ENCODE results near the gene ANKH.

DNA sequence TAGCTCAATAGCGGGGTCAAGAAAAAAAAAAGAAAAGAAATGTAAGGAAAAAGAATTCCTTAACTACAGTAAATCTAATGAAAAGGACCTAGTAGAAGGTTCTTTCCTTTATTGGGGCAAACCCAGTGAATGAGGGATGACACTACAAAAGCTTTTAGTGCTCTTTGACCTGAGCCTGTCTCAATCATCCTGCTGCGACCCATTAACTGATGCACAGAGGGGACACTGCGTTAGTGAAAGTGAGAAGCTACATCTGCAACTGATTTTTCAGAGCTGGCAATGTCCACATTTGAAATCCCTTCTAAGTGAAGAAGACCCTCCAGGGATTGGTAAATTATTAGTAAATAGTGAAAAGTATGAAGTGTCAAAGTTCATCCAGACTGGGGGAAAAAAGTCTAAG, 106.0 kb downstream of the ANKH start:
- TF ChIP-seq POLR2AphosphoS5 (IDR thresholded peaks at IDR 0.05): no peak
- TF ChIP-seq, protein P1, sequence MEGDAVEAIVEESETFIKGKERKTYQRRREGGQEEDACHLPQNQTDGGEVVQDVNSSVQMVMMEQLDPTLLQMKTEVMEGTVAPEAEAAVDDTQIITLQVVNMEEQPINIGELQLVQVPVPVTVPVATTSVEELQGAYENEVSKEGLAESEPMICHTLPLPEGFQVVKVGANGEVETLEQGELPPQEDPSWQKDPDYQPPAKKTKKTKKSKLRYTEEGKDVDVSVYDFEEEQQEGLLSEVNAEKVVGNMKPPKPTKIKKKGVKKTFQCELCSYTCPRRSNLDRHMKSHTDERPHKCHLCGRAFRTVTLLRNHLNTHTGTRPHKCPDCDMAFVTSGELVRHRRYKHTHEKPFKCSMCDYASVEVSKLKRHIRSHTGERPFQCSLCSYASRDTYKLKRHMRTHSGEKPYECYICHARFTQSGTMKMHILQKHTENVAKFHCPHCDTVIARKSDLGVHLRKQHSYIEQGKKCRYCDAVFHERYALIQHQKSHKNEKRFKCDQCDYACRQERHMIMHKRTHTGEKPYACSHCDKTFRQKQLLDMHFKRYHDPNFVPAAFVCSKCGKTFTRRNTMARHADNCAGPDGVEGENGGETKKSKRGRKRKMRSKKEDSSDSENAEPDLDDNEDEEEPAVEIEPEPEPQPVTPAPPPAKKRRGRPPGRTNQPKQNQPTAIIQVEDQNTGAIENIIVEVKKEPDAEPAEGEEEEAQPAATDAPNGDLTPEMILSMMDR (IDR thresholded peaks at IDR 0.05): no peak
- TF ChIP-seq POLR2A (IDR thresholded peaks at IDR 0.05; ENCODE audit: low read depth): no peak
